GM06990 (cell line): Measurements from ENCODE around the gene RGR.

Source experiments
- DNase-seq: peaks from one replicate; pipeline ENCODE4 v3.0.0-alpha.2; 2011; ENCODE audit not compliant: insufficient read length; ENCODE audit errors: extremely low read depth
- H3K27me3 ChIP-seq: replicated peaks from 2 replicates; pipeline ENCODE4 v1.6.0; 2011; ENCODE audit warnings: low read length; ENCODE audit not compliant: control insufficient read depth, insufficient read depth
- H3K36me3 ChIP-seq: 2 replicates; pipeline ENCODE4 v1.5.1; 2011; ENCODE audit warnings: low read length; ENCODE audit not compliant: control insufficient read depth, insufficient read depth
- H3K4me3 ChIP-seq: replicated peaks from 2 replicates; pipeline ENCODE4 v1.5.1; 2011; ENCODE audit warnings: low read depth, mild to moderate bottlenecking, control low read depth, low read length
- TF ChIP-seq, protein P1 (sequence below): IDR thresholded peaks from 2 replicates; pipeline ENCODE4 v1.5.1; 2011; ENCODE audit warnings: low read length, control low read depth, mild to moderate bottlenecking, inconsistent platforms; ENCODE audit not compliant: insufficient read depth, poor library complexity, severe bottlenecking

RGR gene

DNA sequence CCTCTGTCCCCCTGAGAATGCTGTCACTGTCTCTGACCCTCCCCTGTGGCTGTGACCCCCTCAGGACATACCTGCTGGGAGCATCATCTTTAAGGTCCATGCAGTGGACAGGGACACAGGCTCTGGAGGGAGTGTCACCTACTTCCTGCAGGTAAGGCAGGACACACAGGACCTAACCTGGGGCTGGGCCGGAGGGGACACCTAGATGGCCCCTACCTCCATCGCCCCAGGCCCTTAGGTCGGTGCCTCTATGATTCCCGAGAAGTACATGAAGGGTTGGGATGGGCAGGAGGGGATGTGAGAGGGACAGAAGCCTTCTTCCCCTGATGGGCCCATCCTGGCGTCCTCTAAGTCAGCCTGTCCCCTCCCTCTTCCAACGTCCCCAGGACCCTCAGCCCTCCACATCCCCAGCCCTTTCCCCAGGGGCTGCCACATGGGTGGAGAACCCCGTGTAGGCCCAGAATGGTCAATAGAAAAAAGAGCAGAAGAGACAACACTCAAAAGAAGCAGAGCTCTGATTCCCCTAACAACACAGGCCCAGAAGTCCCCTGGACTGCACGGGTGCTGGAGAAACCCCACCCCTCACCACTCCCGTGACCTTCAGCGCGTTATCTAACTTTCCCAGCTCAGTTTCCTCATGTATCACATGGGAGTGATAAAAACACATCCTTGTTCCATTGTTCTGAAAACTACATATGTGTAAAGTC, 44.2 kb upstream of the RGR start:
- Histone ChIP-seq H3K27me3 (peaks cover 5% of the 10 kb centered on the region), H3K4me3 (no peak overlapping the region), H3K36me3 (no peaks in the 10 kb centered on the region)
- no peak for DNase-seq
- TF ChIP-seq, protein P1, sequence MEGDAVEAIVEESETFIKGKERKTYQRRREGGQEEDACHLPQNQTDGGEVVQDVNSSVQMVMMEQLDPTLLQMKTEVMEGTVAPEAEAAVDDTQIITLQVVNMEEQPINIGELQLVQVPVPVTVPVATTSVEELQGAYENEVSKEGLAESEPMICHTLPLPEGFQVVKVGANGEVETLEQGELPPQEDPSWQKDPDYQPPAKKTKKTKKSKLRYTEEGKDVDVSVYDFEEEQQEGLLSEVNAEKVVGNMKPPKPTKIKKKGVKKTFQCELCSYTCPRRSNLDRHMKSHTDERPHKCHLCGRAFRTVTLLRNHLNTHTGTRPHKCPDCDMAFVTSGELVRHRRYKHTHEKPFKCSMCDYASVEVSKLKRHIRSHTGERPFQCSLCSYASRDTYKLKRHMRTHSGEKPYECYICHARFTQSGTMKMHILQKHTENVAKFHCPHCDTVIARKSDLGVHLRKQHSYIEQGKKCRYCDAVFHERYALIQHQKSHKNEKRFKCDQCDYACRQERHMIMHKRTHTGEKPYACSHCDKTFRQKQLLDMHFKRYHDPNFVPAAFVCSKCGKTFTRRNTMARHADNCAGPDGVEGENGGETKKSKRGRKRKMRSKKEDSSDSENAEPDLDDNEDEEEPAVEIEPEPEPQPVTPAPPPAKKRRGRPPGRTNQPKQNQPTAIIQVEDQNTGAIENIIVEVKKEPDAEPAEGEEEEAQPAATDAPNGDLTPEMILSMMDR = no peak

DNA sequence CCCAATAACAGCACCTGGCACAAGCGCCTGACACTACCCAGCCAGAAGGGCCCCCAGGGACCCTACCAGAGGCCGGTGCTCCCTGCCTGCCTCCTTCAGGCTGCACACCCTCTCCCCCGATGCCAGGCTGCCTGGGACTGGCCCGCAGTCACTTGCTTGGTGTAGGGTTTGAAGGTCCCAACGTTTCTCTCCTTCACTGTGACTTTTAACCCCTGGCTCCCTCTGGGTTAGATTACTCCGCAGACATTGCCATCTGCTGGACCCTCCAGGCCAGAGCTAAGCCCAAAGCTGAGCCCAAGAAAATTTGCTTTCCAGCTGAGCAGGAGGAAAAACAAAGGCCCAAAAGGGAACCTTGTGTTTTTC, 43.6 kb upstream of the RGR start:
- DNase-seq = no peak

DNA sequence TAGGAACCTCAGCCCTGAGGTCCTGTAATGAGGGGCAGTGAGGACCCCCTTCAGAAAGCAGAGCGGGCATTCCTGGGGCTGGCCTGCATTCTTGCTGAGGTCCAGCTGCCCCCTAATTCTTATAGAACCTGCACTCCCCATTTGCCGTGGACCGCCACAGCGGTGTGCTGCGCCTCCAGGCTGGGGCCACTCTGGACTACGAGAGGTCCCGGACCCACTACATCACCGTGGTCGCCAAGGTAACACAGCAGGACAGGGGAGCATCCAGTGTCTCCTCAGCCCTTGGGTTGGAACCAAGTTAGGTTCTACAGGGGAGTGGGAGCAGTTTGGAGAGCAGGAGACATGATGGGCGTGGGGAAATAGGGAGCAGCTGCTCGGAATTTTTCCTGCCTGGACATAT, 43.2 kb upstream of the RGR start:
- DNase-seq = no peak
- TF ChIP-seq, protein P1 = no peak
- Histone ChIP-seq H3K36me3 (no peaks in the 10 kb centered on the region), H3K27me3 (peaks cover 4% of the 10 kb centered on the region), H3K4me3 (no peak overlapping the region)

More for the DNA sequence above, 43.6 kb upstream of the RGR start:
- Histone ChIP-seq H3K36me3 (no peaks in the 10 kb centered on the region), H3K27me3 (peaks cover 4% of the 10 kb centered on the region), H3K4me3 (no peak overlapping the region)
- TF ChIP-seq, protein P1 = peak; percentile 26

DNA sequence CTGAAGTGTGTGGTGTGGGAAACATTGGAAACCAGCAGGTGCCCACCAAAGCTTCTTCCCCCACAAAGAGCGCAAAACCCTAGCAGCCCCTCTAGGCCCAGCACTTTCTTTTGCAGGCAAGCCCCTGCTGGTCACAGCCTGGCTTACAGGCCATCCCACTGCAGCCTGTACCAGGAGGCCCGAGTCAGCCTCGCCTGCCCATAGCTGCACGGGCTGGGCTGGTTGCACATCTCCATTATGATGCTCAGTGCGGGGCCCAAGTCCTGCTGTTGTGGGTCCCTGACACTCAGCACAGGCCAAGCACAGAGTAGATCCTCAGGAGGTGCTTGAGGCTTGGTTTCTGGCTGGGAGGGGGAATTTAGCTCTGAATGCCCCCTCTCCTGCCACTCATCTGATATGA, 42.5 kb upstream of the RGR start:
- peaks cover 5% of the 10 kb centered on the region for H3K27me3 ChIP-seq
- H3K4me3 ChIP-seq = no peak overlapping the region
- TF ChIP-seq, protein P1 = no peak
- no peak for DNase-seq
- no peaks in the 10 kb centered on the region for H3K36me3 ChIP-seq

DNA sequence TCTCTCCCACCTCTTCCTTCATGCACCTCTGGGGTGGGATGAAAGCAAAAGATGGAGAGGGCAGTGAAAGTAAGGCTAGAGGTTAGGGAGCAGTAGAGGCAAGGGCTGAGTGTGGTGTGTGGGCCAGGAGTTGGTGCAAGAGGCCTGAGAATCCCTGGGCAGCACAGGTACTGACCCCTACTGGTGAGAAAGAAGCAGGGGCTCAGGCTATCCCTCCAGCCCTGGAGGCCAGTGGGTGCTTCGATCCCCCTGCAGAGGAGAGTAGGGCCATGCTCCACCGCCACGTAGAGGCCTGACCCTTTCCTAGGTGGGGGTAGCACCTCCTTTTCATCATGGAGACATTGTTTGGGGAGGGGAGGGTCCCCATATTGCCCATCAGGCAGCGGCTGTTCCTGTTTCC, 40.7 kb upstream of the RGR start:
- TF ChIP-seq, protein P1 = peak; percentile 86
- Histone ChIP-seq H3K36me3 (no peaks in the 10 kb centered on the region), H3K4me3 (no peak overlapping the region), H3K27me3 (peaks cover 3% of the 10 kb centered on the region)
- DNase-seq = no peak

DNA sequence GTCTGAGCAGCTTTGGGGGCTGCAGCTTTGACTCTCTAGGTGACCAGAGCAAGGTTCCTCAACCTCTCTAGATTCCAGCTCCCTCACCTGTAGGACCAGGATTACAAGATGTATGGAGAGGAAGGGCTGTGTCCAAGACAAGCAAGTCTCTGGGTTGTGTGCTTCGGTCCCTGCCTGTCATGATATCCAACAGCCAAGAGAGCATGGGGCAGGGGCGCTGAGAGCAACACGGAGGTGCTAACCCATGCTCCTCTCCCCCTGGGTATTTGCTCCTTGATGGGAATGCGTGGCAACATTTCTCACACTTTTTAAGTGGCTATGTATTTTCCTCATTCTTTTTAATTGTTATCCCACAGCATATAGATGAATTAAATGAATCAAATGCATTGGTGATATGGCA, 40.2 kb upstream of the RGR start:
- DNase-seq = no peak
- Histone ChIP-seq H3K27me3 (peaks cover 3% of the 10 kb centered on the region), H3K4me3 (no peak overlapping the region), H3K36me3 (no peaks in the 10 kb centered on the region)
- TF ChIP-seq, protein P1 = no peak
